Endometrial microvascular endothelial cells (primary cell): ENCODE results near the gene ILK. TPM values are rescaled to one million over a fixed set of nuclear protein-coding genes. Genes with fewer than 3 reads are reported as not detected.

Experiments
- in situ Hi-C: cut with HindIII; loops from 2 replicates; pipeline ENCODE4 v1.10.0; 2017; ENCODE audit warnings: low sequenced_read_pairs, low pct_unique_long_range_greater_than_20kb; ENCODE audit errors: inconsistent ontology term
- total RNA-seq: library from RNA; depleted of rRNA; stranded (reverse); fragments of >200 nt; gene quantifications from one replicate; pipeline ENCODE4 v1.2.3, GENCODE V29; 2015; ENCODE audit errors: inconsistent ontology term

Gene ILK
- total RNA-seq, 1 donor from 2014 or later: 247 TPM

DNA sequence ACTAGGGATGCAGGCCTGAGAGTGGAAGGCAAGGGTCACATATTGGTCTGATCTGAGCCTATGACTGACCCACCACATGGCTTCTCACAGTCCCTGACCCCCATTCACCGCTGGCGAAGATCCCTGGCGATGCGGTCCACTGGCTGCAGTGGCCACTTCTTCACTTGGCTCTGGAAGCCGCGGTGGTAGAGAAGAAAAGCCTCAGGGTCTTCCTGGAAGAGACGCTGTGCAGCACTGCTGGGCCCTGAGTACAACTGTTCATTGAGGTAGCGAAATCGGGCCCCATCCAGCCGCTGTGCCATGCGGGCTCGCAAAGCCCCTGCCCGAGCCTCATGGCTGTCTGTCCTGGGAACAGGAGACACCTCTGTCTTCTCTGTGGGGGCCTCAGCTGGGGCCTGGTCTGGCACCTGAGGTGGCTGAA is 2.5 kb upstream of the ILK start:
- in situ Hi-C loops: loop anchor here (25.0 kb wide), 1 partner anchor 189 kb away; the partner anchor contains the start of gene APBB1

DNA sequence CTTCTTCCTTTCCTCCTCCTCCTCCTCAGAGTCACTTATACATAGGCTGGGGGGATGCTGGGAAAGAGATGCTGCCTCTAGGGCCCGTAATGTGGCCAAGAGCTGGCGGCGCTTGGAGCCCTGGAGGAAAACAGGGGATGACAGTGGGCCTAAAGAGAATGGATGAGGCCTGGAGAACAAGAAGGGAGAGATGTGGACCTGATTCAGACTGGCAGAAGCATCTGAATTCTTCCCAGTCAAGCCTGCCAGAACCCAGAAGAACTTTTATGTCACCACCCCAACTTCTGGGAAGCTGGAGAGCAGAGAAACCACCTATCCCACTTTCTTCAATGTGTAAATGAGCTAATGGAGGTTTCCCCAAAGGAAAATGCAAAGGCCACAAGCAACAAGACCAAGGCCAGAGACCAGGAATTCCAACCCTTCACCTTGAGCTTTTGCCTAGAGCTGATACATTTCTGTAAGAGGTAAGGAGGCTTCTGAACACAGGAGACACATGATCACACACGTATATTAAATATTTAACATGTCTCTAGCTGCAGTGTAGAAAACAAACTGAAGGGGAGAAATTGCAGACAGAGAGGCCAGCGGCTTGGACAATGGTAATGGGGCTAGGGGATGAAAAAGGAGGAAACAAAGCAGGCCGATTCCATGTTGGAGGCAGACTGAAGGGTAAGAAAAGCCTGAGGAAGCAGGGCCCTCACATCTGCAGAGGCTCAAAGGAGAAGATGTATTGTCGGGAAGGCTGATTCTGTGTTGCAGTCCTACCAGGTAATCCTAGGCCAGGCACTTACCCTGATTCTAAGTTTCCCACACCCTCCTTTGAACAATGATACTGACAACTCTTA is 1.3 kb upstream of the ILK start:
- in situ Hi-C loops: loop anchor here (25.0 kb wide), 1 partner anchor 190 kb away; the partner anchor contains the start of gene APBB1

DNA sequence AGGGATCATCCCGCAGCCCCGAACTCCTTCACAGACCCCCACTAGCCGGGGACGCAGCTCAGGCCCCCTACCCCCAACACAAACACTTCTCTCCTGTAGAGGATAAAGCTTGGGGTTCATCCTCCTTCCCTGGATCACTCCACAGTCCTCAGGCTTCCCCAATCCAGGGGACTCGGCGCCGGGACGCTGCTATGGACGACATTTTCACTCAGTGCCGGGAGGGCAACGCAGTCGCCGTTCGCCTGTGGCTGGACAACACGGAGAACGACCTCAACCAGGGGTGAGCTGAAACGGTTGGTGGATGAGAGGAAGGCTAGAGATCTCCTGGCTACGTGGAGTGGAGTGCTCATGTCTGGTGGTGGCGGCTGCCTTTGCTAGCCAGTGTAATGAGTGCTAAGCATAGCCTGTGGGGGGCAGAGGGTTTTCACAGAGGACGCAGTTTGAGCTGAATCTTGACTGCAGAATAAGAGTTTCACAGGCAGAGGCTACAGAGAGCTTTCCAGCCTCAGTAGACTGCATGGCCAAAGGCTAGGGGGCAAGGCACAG is 580 bp downstream of the ILK start:
- in situ Hi-C loops: loop anchor here (25.0 kb wide), 1 partner anchor 192 kb away; the partner anchor contains the start of gene APBB1

DNA sequence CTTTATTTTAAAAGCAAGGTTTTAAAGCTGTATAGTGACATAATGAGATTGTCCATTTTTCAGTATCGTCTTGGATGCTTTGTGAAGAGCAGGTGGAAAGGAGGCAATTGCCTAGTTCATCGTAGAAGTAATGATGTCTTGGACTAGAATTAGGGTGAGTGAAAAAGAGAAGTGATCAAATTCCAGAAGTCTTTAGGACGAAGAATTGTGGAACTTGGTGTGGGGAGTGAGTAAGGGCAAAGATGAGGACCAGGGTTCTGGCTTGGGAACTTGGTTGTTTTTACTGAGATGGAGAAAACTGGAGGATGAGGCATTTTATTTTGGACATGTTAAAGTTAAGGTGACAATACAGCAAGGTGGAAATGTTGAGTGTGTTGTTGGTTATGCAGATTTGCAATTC is 1.2 kb downstream of the ILK start:
- in situ Hi-C loops: loop anchor here (25.0 kb wide), 1 partner anchor 192 kb away; the partner anchor contains the start of gene APBB1

DNA sequence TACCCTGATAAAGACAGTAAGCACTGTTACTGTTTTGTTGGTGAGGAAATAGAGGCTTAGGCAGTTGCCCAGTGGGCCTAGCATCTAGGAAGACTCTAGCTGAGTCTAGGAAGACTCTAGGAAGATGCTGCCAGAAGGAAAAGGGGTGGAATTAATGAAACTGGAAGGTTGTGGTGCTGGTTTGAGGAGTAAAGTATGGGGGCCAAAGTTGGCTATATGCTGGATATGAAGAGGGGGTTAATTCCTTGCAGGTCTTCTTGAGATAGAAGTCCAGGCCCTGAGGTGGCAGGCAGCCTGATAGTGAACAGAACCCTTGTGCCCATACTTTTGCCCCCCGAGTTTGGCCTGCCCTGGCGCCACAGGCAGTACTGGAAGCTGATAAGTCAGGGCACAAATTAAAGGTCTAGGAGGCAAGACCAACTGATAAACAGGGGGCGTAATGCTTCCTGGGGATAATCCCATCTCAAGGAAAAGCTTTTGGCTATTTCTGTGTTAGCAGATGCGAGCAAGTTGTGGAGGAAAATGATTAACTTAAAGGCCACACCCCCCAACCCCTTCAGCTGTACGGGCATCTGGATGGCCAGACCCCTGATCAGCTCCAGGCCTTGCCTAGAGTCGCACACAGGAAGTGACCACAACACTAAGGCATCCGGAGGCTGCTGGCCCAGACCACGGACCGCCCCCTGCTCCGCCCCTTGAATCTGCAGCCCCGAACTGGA is 3.1 kb downstream of the ILK start:
- in situ Hi-C loops: loop anchor here (25.0 kb wide), 1 partner anchor 194 kb away; the partner anchor contains the start of gene APBB1

DNA sequence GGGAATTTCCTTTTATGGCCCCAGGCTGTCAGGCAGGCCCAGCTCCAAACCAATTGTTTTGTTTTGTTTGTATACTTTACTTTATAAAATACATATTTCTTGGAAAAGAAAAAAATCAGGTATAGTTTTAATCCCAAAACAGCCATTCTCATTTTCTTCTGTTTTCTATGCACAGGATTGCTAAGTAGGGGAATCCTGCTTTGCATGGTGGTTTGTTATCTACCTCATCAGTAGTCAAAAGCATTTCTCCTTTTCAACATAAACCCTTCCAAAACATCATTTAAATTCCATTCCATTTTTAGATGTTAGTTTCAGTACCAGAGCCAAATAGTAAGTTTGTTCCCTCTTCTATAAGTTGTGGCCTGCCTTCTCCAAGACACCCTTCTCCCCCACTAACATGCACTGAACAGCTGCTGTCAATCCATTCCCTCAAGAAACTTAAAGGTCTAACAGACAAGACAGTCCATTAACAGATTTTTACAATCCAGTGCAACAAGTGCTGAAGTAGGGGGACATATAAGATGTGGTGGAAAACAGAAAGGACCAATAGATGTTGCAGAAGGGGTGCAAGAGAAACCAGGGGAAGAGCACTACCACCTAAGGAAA is 3.7 kb downstream of the ILK start:
- in situ Hi-C loops: loop anchor here (25.0 kb wide), 1 partner anchor 195 kb away; the partner anchor contains the start of gene APBB1

DNA sequence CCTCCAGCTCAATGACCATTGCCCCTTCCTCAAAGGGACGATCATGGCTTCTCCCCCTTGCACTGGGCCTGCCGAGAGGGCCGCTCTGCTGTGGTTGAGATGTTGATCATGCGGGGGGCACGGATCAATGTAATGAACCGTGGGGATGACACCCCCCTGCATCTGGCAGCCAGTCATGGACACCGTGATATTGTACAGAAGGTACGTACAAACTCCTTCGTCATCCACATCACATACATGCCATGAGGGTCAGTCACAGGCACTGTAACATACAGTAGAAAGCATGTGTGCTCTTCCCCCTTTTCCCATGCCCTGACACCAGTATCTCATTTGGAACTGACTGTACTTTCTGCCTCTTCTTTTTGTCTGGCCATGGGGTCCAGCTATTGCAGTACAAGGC is 4.4 kb downstream of the ILK start:
- in situ Hi-C loops: loop anchor here (25.0 kb wide), 1 partner anchor 196 kb away; the partner anchor contains the start of gene APBB1

DNA sequence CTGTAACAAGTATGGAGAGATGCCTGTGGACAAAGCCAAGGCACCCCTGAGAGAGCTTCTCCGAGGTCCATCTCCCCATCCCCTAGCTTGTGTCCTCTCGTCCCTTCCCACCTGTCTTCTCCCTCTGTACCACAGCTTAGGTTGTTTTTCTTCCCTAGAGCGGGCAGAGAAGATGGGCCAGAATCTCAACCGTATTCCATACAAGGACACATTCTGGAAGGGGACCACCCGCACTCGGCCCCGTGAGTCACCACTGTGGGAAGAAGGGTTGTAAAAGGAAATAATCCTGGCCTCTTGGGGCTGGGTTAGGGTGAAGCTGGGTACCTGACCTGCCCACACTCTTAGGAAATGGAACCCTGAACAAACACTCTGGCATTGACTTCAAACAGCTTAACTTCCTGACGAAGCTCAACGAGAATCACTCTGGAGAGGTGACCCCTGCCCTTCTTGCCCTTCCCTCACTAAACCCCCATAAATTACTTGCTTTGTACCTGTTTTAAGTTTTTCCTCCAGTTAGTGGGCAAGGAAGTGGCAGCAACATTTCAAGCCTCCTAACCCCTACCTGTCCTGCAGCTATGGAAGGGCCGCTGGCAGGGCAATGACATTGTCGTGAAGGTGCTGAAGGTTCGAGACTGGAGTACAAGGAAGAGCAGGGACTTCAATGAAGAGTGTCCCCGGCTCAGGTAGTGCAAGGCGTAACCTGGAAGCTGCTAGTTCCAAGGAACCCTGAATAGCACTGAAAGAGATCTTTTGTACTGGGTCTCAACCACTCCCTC is 5.3 kb downstream of the ILK start:
- in situ Hi-C loops: loop anchor here (25.0 kb wide), 1 partner anchor 197 kb away; the partner anchor contains the start of gene APBB1

DNA sequence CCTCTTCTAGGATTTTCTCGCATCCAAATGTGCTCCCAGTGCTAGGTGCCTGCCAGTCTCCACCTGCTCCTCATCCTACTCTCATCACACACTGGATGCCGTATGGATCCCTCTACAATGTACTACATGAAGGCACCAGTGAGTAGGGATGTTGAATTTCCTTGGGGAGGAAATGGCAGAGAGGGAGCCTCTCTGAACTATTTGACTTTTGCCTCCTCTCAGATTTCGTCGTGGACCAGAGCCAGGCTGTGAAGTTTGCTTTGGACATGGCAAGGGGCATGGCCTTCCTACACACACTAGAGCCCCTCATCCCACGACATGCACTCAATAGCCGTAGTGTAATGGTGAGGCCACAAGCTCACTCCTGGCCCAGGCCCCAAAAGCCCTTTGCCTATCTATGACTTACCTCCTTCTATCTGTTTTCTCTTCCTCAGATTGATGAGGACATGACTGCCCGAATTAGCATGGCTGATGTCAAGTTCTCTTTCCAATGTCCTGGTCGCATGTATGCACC is 6.0 kb downstream of the ILK start:
- in situ Hi-C loops: loop anchor here (25.0 kb wide), 1 partner anchor 197 kb away; the partner anchor contains the start of gene APBB1

DNA sequence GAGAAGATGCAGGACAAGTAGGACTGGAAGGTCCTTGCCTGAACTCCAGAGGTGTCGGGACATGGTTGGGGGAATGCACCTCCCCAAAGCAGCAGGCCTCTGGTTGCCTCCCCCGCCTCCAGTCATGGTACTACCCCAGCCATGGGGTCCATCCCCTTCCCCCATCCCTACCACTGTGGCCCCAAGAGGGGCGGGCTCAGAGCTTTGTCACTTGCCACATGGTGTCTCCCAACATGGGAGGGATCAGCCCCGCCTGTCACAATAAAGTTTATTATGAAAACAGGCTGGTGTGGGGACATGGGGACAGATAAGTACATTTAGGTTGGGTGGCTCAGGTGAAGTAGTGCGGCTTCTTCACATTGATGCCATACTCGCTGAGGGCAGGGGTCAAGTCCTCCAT is 7.0 kb downstream of the ILK start:
- in situ Hi-C loops: loop anchor here (25.0 kb wide), 1 partner anchor 198 kb away; the partner anchor contains the start of gene APBB1

DNA sequence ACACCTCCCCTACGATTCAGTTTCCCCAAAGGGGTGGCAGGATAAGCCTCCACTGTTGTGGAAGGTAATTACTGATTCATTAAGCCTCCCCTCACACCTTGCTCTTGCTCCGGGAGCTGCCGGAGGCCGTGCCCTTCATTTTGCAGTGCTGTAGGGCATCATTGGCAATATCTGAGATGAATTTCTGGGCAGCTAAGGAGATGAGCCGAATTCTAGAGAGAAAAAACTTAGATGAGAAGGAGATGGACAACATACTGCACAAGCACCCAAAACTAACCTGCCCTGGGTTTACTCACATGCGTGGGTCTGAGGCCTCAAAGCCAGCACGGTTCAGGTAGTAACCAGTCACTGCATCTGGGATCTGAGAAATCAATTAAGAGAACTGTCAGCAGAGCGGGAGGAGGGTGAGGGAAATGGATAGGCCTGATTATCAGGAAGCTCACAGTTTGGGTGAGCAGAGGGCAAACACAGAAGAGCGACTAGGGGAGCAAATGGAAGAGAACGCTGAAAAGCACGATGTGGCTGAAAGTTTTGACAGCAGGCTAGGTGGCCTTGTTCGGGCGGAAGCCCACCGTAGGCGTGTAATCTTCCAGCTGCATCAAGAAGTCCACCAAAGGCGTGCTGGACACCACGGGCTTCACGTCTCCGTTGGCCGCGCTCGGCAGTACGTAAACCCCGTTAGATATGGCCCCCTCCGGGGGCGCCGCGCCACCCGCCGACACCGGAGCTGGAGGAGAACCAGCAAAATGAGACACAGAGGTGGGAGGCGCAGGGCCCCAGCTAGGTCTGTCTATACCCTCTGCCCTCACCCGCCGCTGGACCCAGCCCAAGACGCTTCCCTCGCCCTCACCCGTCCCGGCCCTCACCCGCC is 7.8 kb downstream of the ILK start:
- in situ Hi-C loops: loop anchor here (25.0 kb wide), 1 partner anchor 199 kb away; the partner anchor contains the start of gene APBB1

DNA sequence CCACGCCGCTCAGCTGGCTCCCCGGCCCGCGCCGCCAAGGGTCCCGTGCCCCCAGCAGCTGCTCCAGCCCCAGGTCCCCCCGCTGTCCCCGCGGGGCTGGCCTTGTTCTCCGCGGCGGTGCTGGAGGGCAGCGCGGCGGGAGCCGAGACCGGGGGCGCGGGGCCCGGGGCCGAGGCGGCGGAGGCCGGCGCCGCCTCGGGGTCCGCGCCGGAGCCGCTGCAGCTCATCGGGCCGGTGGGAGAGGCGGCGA is 8.3 kb downstream of the ILK start:
- in situ Hi-C loops: loop anchor here (25.0 kb wide), 1 partner anchor 200 kb away; the partner anchor contains the start of gene APBB1

DNA sequence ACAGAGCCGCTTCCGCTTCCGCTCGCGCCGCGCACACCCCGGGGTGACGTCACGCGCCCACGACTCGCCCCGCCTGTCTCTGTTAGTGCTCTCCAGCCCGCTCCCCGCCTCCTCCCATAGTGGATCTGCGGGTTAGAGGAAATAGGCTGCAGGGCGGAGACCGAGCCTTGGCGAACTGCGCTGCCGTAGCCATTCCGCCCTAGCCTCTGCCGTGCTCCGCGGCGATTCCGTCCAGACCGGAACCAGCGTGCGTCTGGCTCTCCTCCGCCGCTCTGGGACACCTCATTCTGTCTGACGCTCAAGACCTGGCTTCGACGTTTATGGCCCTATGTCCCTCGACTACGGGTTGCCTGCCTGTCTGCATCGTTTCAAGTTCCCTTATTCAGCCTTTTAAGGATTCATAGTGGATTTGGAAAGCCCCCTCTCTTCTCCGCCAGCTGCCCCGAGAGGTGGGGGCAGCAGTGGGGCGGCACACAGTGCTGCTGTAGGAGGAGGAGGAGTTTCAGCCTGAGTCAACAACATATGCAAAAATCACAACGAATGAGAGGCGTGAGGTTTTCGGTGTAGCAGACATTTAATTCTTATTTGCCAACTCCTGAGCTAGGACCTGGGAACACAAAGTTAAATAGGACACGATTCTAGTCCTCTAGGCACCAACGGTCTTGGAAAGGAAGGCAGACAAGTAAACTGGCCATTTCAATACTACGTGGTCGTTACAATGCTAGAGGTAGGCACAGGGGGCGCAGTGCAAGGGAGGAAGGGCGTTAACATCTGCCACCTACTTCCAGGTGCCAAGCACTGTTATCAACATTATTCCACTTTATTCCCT is 8.9 kb downstream of the ILK start, which contains the start of gene TAF10:
TSS of gene TAF10 (minus strand) at position 4 of the 829 bp plus-strand sequence. CDS start 27 bp downstream, outside the sequence.
- in situ Hi-C loops: loop anchor here (25.0 kb wide), 1 partner anchor 200 kb away; the partner anchor contains the start of gene APBB1

DNA sequence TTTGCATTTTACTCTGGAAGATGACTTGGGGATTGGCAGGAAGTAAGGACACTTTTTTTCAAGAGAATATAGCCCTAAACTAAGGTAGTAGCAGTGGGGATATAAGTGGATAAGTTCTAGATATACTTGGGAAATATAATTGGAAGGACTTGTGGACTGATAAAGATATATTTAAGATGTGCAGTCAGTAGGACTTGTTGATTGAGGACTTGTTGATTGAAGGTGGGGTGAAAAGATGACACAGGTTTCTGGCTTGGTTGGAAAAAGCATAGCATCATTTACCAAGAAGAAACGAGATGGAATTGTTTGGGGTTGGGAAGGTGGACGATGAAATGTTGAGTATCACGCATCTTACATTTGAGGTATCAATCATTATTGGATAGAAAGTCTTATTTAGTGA is 9.9 kb downstream of the ILK start:
- in situ Hi-C loops: loop anchor here (25.0 kb wide), 1 partner anchor 201 kb away; the partner anchor contains the start of gene APBB1

DNA sequence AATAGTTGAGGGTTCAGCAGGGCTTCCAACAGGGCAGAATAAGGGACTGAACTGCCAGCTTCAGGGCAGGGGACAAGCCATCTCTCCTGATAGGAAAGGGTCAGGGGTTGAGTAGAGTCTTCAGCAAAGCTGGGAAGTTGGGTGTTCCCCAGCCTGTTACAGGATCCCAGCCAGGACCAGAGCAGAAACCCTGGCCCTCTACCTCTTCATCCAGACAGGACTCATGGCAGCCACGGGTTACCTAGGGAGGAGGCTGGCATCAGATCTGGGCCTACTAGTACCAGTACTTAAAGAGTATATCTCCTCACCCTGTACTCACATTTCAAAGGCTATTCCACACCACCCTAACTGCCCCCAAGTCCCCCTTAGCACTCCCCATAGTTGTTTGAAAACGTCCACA is 10.9 kb downstream of the ILK start:
- in situ Hi-C loops: loop anchor here (25.0 kb wide), 1 partner anchor 202 kb away; the partner anchor contains the start of gene APBB1

DNA sequence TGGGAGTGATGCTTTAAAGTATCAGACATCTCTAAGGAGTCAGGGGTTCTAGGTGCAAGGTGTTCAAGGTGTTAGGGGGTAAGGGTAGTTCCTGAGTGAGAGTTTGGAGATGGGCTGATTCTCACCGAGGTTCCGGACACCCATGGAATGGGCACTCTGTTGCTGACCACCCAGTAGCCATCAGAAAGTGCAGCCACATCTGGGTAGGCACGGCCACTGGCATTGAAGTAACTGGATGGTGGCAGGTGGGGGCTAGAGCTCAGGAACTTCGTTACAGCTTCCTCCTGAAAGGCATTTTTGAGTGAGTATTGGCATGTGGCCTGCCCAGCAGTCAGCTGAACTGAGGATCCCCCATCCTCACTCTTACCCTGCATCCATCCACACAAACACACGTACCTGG is 11.5 kb downstream of the ILK start:
- in situ Hi-C loops: loop anchor here (5.0 to 25.0 kb wide), 2 partner anchors 37 to 203 kb away; partner anchors contain the start of gene APBB1
